ENCODE measurements around the gene ATP9B.

ATP9B gene

GRCh38 chr18:79129120-79129519 lies 59.9 kb downstream of the ATP9B start:
- TF ChIP-seq, protein P1, sequence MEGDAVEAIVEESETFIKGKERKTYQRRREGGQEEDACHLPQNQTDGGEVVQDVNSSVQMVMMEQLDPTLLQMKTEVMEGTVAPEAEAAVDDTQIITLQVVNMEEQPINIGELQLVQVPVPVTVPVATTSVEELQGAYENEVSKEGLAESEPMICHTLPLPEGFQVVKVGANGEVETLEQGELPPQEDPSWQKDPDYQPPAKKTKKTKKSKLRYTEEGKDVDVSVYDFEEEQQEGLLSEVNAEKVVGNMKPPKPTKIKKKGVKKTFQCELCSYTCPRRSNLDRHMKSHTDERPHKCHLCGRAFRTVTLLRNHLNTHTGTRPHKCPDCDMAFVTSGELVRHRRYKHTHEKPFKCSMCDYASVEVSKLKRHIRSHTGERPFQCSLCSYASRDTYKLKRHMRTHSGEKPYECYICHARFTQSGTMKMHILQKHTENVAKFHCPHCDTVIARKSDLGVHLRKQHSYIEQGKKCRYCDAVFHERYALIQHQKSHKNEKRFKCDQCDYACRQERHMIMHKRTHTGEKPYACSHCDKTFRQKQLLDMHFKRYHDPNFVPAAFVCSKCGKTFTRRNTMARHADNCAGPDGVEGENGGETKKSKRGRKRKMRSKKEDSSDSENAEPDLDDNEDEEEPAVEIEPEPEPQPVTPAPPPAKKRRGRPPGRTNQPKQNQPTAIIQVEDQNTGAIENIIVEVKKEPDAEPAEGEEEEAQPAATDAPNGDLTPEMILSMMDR (IDR thresholded peaks at IDR 0.05; ENCODE audit: low read depth, low read length): no peak
- DNase-seq (ENCODE audit: extremely low read depth, low read depth): no peak

- TF ChIP-seq, protein P1 (IDR thresholded peaks at IDR 0.05; ENCODE audit: low read depth, low read length): no peak
- DNase-seq (ENCODE audit: extremely low read depth, low read depth): no peak
These were observed 64.5 kb downstream of the ATP9B start for GRCh38 chr18:79133724-79134123.

DNA sequence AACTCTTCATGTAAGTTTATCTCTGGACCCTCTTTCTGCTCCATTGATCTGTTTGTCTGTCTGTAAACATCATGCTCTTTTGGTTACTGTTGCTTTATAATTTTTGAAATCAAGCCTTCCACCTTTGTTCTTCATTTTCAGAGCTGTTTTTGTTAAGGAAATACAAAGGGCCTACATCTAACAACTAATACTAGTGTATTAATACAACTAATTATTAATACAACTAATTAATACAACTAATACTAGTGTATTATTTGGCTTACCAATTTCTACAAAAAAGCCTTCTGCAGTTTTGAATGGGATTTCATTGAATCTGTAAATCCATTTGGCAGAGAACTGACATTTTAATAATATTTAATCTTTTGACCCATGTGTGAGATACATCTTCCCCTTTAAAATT lies 66.7 kb downstream of the ATP9B start:
- TF ChIP-seq, protein P1 (IDR thresholded peaks at IDR 0.05; ENCODE audit: low read depth, low read length): no peak
- no peak for DNase-seq (ENCODE audit: extremely low read depth, low read depth)

DNA sequence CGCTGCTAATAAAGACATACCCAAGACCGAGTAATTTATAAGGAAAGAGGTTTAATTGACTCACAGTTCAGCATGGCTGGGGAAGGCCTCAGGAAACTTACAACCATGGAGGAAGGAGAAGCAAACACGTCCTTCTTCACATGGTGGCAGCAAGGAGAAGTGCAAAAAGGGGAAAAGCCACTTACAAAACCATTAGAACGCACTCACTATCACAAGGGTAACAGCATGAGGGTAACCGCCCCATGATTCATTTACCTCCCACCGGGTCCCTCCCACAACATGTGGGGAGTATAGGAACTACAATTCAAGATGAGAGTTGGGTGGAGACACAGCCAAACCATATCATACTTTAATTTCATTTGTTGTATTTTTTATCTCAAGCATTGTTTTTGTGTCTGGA lies 67.5 kb downstream of the ATP9B start:
- TF ChIP-seq, protein P1 (IDR thresholded peaks at IDR 0.05; ENCODE audit: low read depth, low read length): no peak
- DNase-seq (ENCODE audit: extremely low read depth, low read depth): no peak

DNA sequence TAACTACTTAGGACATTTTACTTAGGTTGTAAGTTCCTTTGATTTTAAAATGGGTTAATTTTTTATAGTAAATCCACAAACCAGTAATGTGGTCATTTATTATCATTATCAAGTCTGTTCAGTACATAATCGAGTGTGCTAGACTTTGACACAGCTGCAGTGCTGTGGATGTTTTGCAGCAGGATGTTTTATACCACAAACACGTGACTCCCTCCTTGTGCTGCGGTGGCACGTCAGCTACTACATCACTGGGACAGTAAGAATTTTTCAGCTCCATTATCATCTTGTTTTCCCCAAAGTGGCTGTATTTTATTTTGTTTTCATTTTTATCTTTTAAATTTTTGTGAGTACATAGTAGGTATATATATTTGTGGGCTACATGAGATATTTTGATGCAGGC lies 70.0 kb downstream of the ATP9B start:
- DNase-seq (ENCODE audit: extremely low read depth, low read depth): no peak
- TF ChIP-seq, protein P1 (IDR thresholded peaks at IDR 0.05; ENCODE audit: low read depth, low read length): no peak

GRCh38 chr18:79147014-79147413 lies 77.8 kb downstream of the ATP9B start:
- TF ChIP-seq, protein P1 (IDR thresholded peaks at IDR 0.05; ENCODE audit: low read depth, low read length): no peak
- DNase-seq (ENCODE audit: extremely low read depth, low read depth): no peak

DNA sequence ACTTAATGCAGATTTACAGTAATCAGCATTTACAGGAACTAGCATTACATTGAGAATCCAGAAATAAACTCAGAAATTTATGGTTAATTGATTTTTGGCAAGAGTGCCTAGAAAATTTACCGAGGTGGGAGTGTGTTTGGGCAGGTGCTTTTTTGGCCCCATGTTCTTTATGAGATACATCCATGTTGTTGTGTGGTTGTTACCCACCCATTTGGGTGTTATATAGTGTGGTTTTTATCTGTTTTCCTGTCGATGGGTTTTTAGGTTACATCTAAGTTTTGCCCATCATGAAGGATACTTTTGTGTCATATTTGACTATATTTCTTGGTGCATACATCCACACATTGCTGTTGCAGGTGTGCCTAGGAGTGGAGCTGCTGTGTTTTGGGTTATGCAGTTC lies 82.0 kb downstream of the ATP9B start:
- TF ChIP-seq, protein P1 (IDR thresholded peaks at IDR 0.05; ENCODE audit: low read depth, low read length): no peak
- no peak for DNase-seq (ENCODE audit: extremely low read depth, low read depth)
